ENCODE measurements around the gene VCL.
A peak's percentile ranks its signal among the peaks of the same experiment; 100 is the strongest.
"Not testable (repeated sequence)": the region's sequence is repeated elsewhere in the genome, so short reads cannot be mapped to it uniquely, and the experiment has no call there.

VCL gene

GRCh38 chr10:73998929-73999691 lies 1.2 kb downstream of the VCL start:
- H3K4me1 Mint-ChIP-seq, result peaks cover 37% of the 10 kb centered on the region
- no peaks in the 10 kb centered on the region for H3K9me3 Mint-ChIP-seq
- peak; percentile 56 to 60 (median 58) for TF ChIP-seq CTCF (IDR thresholded peaks at IDR 0.05; ENCODE audit: unreplicated experiment in 3 of 3)
- peak overlapping the region; percentile 97 to 100 (median 98) for H3K4me3 Mint-ChIP-seq
- peaks cover 11% of the 10 kb centered on the region for H3K36me3 Mint-ChIP-seq (ENCODE audit: low read depth)
- H3K27me3 Mint-ChIP-seq (ENCODE audit: low read depth), result no peaks in the 10 kb centered on the region
- H3K27ac Mint-ChIP-seq, result peak overlapping the region; percentile 92 to 99 (median 97)

- no peaks in the 10 kb centered on the region for H3K9me3 Mint-ChIP-seq
- H3K36me3 Mint-ChIP-seq (ENCODE audit: low read depth), result peaks cover 11% of the 10 kb centered on the region
- TF ChIP-seq CTCF (IDR thresholded peaks at IDR 0.05; ENCODE audit: unreplicated experiment in 3 of 3), result no peak
- H3K4me1 Mint-ChIP-seq, result peaks cover 37% of the 10 kb centered on the region
- H3K4me3 Mint-ChIP-seq, result peak overlapping the region; percentile 97 to 100 (median 98)
- peak overlapping the region; percentile 92 to 99 (median 97) for H3K27ac Mint-ChIP-seq
- H3K27me3 Mint-ChIP-seq (ENCODE audit: low read depth), result no peaks in the 10 kb centered on the region
Observed at GRCh38 chr10:73999703-74000102, 1.8 kb downstream of the VCL start.

GRCh38 chr10:74000244-74000643 lies 2.3 kb downstream of the VCL start:
- not testable (repeated sequence) for H3K27me3 Mint-ChIP-seq (ENCODE audit: low read depth); H3K9me3 Mint-ChIP-seq
- peak overlapping the region; percentile 92 to 99 (median 97) for H3K27ac Mint-ChIP-seq
- peaks cover 32% of the 10 kb centered on the region for H3K4me1 Mint-ChIP-seq
- H3K4me3 Mint-ChIP-seq, result peak overlapping the region; percentile 97 to 100 (median 98)
- peaks cover 11% of the 10 kb centered on the region for H3K36me3 Mint-ChIP-seq (ENCODE audit: low read depth)

GRCh38 chr10:74000892-74001669 lies 3.2 kb downstream of the VCL start:
- Mint-ChIP-seq H3K27ac (peak overlapping the region; percentile 14 to 69 (median 46)), H3K4me1 (peaks cover 32% of the 10 kb centered on the region), H3K9me3 (no peaks in the 10 kb centered on the region), H3K36me3 (ENCODE audit: low read depth) (peaks cover 11% of the 10 kb centered on the region), H3K27me3 (ENCODE audit: low read depth) (no peaks in the 10 kb centered on the region), H3K4me3 (peak overlapping the region; percentile 55 to 100 (median 98))
- no peak for TF ChIP-seq CTCF (IDR thresholded peaks at IDR 0.05; ENCODE audit: unreplicated experiment in 3 of 3)

GRCh38 chr10:74006269-74006668 lies 8.4 kb downstream of the VCL start:
- no peak for TF ChIP-seq CTCF (IDR thresholded peaks at IDR 0.05; ENCODE audit: unreplicated experiment in 3 of 3)
- no peak overlapping the region for H3K27ac Mint-ChIP-seq
- peaks cover 15% of the 10 kb centered on the region for H3K36me3 Mint-ChIP-seq (ENCODE audit: low read depth)
- no peaks in the 10 kb centered on the region for H3K9me3 Mint-ChIP-seq
- H3K4me3 Mint-ChIP-seq, result no peak overlapping the region
- peaks cover 36% of the 10 kb centered on the region for H3K4me1 Mint-ChIP-seq
- H3K27me3 Mint-ChIP-seq (ENCODE audit: low read depth), result no peaks in the 10 kb centered on the region

GRCh38 chr10:74008212-74008731 lies 10.4 kb downstream of the VCL start:
- no peaks in the 10 kb centered on the region for H3K9me3 Mint-ChIP-seq
- peaks cover 42% of the 10 kb centered on the region for H3K4me1 Mint-ChIP-seq
- H3K27ac Mint-ChIP-seq, result peak overlapping the region; percentile 67 to 83 (median 82)
- peak overlapping the region in 1 of 3 experiments; percentile 34 for H3K4me3 Mint-ChIP-seq
- H3K27me3 Mint-ChIP-seq (ENCODE audit: low read depth), result no peaks in the 10 kb centered on the region
- H3K36me3 Mint-ChIP-seq (ENCODE audit: low read depth), result peaks cover 7% of the 10 kb centered on the region
- TF ChIP-seq CTCF (IDR thresholded peaks at IDR 0.05; ENCODE audit: unreplicated experiment in 3 of 3), result no peak
